Endodermal cell (in vitro differentiated cells): ENCODE measurements around the gene CCDC82. TPM values are rescaled to one million over a fixed set of nuclear protein-coding genes. Genes with fewer than 3 reads are reported as not detected.

Experiments used
- DNase-seq: peaks from one replicate; pipeline ENCODE4 v3.0.0-alpha.2; 2017
- H3K27ac ChIP-seq: 2 replicates; pipeline ENCODE4 v1.5.1; 2013; ENCODE audit warnings: mild to moderate bottlenecking, low read depth, low read length, moderate library complexity
- H3K27me3 ChIP-seq: 2 replicates; pipeline ENCODE4 v1.6.1; 2013; ENCODE audit warnings: mild to moderate bottlenecking, low read length, moderate library complexity; ENCODE audit not compliant: insufficient read depth, control insufficient read depth, poor library complexity, severe bottlenecking
- H3K36me3 ChIP-seq: 2 replicates; pipeline ENCODE4 v1.7.0; 2013; ENCODE audit warnings: mild to moderate bottlenecking, low read length, moderate library complexity; ENCODE audit not compliant: control insufficient read depth, insufficient read depth
- H3K4me1 ChIP-seq: one replicate; pipeline ENCODE4 v1.7.0; 2013; ENCODE audit warnings: low read length; ENCODE audit not compliant: control insufficient read depth, insufficient read depth
- H3K4me3 ChIP-seq: 2 replicates; pipeline ENCODE4 v1.5.1; 2013; ENCODE audit warnings: mild to moderate bottlenecking, low read length, moderate library complexity
- H3K9ac ChIP-seq: 2 replicates; pipeline ENCODE4 v1.6.1; 2013; ENCODE audit warnings: mild to moderate bottlenecking, low read length, moderate library complexity; ENCODE audit not compliant: poor library complexity, severe bottlenecking; ENCODE audit errors: extremely low read depth
- H3K9me3 ChIP-seq: 2 replicates; pipeline ENCODE4 v1.6.1; 2013; ENCODE audit warnings: mild to moderate bottlenecking, low read length, moderate library complexity; ENCODE audit not compliant: control insufficient read depth
- H3K27ac Mint-ChIP-seq: 2 replicates; pipeline ENCODE4 v1.8.0; 2020; ENCODE audit warnings: mixed read lengths
- H3K27me3 Mint-ChIP-seq: 2 replicates; pipeline ENCODE4 v1.8.0; 2021; ENCODE audit warnings: mild to moderate bottlenecking, mixed read lengths; ENCODE audit not compliant: insufficient read depth
- H3K36me3 Mint-ChIP-seq: 2 replicates; pipeline ENCODE4 v1.8.0; 2020; ENCODE audit warnings: low read depth, mixed read lengths
- H3K4me1 Mint-ChIP-seq: 2 replicates; pipeline ENCODE4 v1.8.0; 2020; ENCODE audit warnings: mixed read lengths
- H3K4me3 Mint-ChIP-seq: 2 replicates; pipeline ENCODE4 v1.8.0; 2020; ENCODE audit warnings: mild to moderate bottlenecking, moderate library complexity, mixed read lengths
- H3K9me3 Mint-ChIP-seq: 2 replicates; pipeline ENCODE4 v1.8.0; 2020; ENCODE audit warnings: mild to moderate bottlenecking, mixed read lengths
- CTCF ChIP-seq: fragments of 200-600 bp; sonication (generic); conservative IDR thresholded peaks from 2 replicates; pipeline ENCODE4 v1.5.0; 2021; ENCODE audit warnings: antibody characterized with exemption, mild to moderate bottlenecking
- WGBS, 2 experiments: methylation state at CpG; one replicate each; pipeline versions ENCODE4 v1.1.5 to v1.1.7; 2013; ENCODE audit warnings: missing lambda C conversion rate in 2 of 2, mixed read lengths in 1 of 2; ENCODE audit not compliant: insufficient coverage in 1 of 2, insufficient read length in 1 of 2; 5-methylcytosine and 5-hydroxymethylcytosine counted together
- total RNA-seq, 2 donors: library from RNA; stranded (reverse); fragmentation: NEBNext Ultra II Directional in 1 of 2; extraction: Animal tissue kit (Norgen Biotek cat#: 25700) in 1 of 2; gene quantifications; 2 replicates in 1 of 2; 3 replicates in 1 of 2; pipeline ENCODE4 v1.2.1, GENCODE V29; 2021

CCDC82 gene
- total RNA-seq, 2 donors from 2014 or later = 16.3 to 25.7 TPM

GRCh38 chr11:96367342-96367741 lies 22.4 kb downstream of the CCDC82 start:
- Mint-ChIP-seq H3K4me1 (peaks cover 3% of the 10 kb centered on the region), H3K36me3 (peaks cover 33% of the 10 kb centered on the region), H3K27me3 (no peaks in the 10 kb centered on the region), H3K27ac (no peak overlapping the region), H3K4me3 (no peak overlapping the region), H3K9me3 (peaks cover 15% of the 10 kb centered on the region)
- Histone ChIP-seq H3K27ac (no peak overlapping the region), H3K4me1 (no peaks in the 10 kb centered on the region), H3K36me3 (peaks cover 57% of the 10 kb centered on the region), H3K4me3 (no peak overlapping the region), H3K9me3 (peaks cover 25% of the 10 kb centered on the region), H3K27me3 (no peaks in the 10 kb centered on the region), H3K9ac (no peak overlapping the region)
- no peak for DNase-seq
- no peak for TF ChIP-seq CTCF
- WGBS, 2 experiments = 85 to 96% methylated on average over 2 of the region's 2 CpGs

- no peak overlapping the region for H3K27ac Mint-ChIP-seq
- peaks cover 15% of the 10 kb centered on the region for H3K9me3 Mint-ChIP-seq
- H3K4me1 ChIP-seq = no peaks in the 10 kb centered on the region
- H3K36me3 ChIP-seq = peaks cover 64% of the 10 kb centered on the region
- no peak overlapping the region for H3K9ac ChIP-seq
- 86 to 100% methylated on average over 1 of the region's 1 CpG for WGBS, 2 experiments
- H3K27ac ChIP-seq = no peak overlapping the region
- peaks cover 25% of the 10 kb centered on the region for H3K9me3 ChIP-seq
- no peaks in the 10 kb centered on the region for H3K27me3 ChIP-seq
- H3K27me3 Mint-ChIP-seq = no peaks in the 10 kb centered on the region
- no peak overlapping the region for H3K4me3 Mint-ChIP-seq
- H3K4me1 Mint-ChIP-seq = no peaks in the 10 kb centered on the region
- H3K36me3 Mint-ChIP-seq = peaks cover 28% of the 10 kb centered on the region
- TF ChIP-seq CTCF = no peak
- H3K4me3 ChIP-seq = no peak overlapping the region
- DNase-seq = no peak
These were observed 23.7 kb downstream of the CCDC82 start for GRCh38 chr11:96366024-96366423.

- peaks cover 25% of the 10 kb centered on the region for H3K9me3 ChIP-seq
- H3K9ac ChIP-seq = no peak overlapping the region
- 100% methylated on average over 1 of the region's 1 CpG; no CpG with 5 or more reads in 1 of the 2 experiments for WGBS, 2 experiments
- Mint-ChIP-seq H3K27ac (no peak overlapping the region), H3K27me3 (no peaks in the 10 kb centered on the region), H3K36me3 (peaks cover 28% of the 10 kb centered on the region), H3K9me3 (peaks cover 15% of the 10 kb centered on the region), H3K4me3 (no peak overlapping the region), H3K4me1 (no peaks in the 10 kb centered on the region)
- no peak overlapping the region for H3K4me3 ChIP-seq
- no peak overlapping the region for H3K27ac ChIP-seq
- DNase-seq = no peak
- H3K27me3 ChIP-seq = no peaks in the 10 kb centered on the region
- TF ChIP-seq CTCF = no peak
- peaks cover 65% of the 10 kb centered on the region for H3K36me3 ChIP-seq
- H3K4me1 ChIP-seq = no peaks in the 10 kb centered on the region
These were observed 24.2 kb downstream of the CCDC82 start for GRCh38 chr11:96365493-96365892.
